Stimulated activated CD4-positive, alpha-beta T cell treated with anti-CD3 and anti-CD28 coated beads, Interleukin-2, amount 100 ng/mL, for 48 hours (primary cell): Measurements from ENCODE around the gene CROCC.
"Not testable (repeated sequence)": the region's sequence is repeated elsewhere in the genome, so short reads cannot be mapped to it uniquely, and the experiment has no call there.

ENCODE experiments used
- DNase-seq, 2 donors: peaks; one replicate each; pipeline ENCODE4 v3.0.0-alpha.2; 2020

Gene CROCC

DNA sequence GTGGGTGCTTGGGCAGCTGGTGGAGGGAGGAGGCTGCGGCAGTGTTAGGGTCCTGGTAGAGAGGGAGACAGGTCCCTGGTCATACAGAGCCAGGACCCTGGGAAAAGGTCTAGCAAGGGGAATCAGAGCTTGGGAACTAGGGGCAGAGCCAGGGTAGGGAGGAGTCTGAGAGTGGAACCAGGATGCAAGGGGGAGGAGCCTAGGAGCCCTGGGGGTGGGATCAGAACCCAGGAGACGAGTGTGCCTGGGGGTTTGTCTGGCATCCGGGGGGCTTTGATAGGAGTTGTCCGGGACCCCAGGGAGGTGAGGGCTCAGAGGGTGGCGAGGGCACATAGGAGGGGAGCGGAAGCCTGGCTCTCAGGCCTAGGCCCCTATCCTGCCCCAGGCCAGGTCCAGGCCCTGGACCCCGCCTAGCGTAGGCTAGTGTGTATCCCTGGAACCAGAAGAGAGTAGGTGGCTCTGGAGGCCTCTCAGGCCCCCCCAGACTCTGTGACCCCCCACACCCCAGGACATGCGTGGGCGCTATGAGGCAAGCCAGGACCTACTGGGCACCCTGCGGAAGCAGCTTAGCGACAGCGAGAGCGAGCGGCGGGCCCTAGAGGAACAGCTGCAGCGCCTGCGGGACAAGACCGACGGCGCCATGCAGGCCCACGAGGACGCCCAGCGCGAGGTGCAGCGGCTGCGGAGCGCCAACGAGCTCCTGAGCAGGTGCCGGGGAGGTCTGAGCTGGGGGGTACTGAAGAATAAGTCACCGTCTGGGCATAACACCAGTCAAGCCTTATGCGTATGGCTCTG lies 17.9 kb downstream of the CROCC start:
- DNase-seq, result not testable (repeated sequence)

DNA sequence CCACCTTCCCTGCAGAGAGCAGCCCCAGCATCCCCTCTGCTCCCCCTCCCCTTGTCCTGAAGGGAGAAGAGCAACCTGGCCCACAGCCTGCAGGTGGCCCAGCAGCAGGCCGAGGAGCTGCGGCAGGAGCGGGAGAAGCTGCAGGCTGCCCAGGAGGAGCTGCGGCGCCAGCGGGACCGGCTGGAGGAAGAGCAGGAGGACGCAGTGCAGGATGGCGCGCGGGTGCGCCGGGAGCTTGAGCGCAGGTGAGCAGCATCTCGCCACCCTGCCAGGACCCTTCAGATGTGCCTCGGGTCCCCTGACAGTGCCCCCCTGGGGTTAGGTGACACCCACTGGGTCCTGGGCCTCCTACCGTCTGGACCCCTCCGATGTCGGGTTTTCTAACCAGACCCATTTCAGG lies 22.3 kb downstream of the CROCC start:
- DNase-seq, result no peak

- DNase-seq, result not testable (repeated sequence)
Observed at GRCh38 chr1:16945512-16945911, 23.8 kb downstream of the CROCC start.

DNA sequence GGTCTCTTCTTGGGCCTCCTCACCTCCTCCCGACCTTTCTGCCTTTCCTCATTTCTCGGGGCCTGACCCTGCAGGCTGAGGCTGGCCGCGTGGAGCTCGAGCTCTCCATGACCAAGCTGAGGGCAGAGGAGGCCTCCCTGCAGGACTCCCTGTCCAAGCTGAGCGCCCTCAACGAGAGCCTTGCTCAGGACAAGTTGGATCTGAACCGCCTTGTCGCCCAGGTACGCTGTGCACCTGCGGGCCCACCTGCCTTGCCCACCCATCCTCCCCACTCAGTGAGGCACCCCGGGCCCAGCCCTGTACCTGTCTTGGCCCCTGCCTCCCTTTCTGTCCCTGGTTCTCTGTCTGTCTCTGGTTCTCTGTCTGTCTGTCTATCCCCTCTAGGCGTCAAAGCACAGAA lies 24.5 kb downstream of the CROCC start:
- not testable (repeated sequence) for DNase-seq

DNA sequence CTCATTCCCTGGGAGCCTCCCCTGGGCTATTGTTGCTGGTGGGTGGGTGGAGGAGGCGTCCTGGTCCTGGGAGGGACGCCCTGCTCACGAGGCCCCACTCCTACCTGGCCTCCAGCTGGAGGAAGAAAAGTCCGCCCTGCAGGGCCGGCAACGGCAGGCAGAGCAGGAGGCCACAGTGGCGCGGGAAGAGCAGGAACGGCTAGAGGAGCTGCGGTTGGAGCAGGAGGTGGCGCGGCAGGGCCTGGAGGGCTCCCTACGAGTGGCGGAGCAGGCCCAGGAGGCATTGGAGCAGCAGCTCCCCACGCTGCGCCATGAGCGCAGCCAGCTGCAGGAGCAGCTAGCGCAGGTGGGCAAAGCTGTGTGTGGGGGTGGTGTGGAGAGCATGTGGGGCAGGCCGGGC lies 24.9 kb downstream of the CROCC start:
- DNase-seq, result no peak

GRCh38 chr1:16948282-16948891 lies 26.7 kb downstream of the CROCC start:
- DNase-seq, result not testable (repeated sequence)

GRCh38 chr1:16949026-16949425 lies 27.3 kb downstream of the CROCC start:
- DNase-seq, result not testable (repeated sequence)

- DNase-seq, result not testable (repeated sequence)
Observed at GRCh38 chr1:16952376-16952775, 30.6 kb downstream of the CROCC start.

DNA sequence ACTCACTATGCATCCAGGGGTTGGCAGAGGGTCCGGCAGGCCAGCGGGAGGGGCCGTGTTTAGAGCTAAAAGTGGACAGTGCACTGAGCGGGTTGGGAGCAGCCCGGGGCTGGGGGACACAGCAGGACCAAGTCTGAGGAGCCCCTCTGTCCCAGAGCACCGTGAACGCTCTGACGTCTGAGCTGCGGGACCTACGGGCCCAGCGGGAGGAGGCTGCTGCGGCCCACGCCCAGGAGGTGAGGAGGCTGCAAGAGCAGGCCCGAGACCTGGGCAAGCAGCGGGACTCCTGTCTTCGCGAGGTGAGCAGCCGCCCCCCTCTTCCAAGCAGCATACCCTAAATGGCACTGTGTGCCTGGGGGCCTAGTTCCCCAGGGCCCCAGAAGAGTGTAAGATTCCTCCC lies 32.8 kb downstream of the CROCC start:
- no peak for DNase-seq

- no peak for DNase-seq
Observed at GRCh38 chr1:16955186-16955585, 33.5 kb downstream of the CROCC start.

GRCh38 chr1:16956775-16957174 lies 35.0 kb downstream of the CROCC start:
- DNase-seq, result no peak

DNA sequence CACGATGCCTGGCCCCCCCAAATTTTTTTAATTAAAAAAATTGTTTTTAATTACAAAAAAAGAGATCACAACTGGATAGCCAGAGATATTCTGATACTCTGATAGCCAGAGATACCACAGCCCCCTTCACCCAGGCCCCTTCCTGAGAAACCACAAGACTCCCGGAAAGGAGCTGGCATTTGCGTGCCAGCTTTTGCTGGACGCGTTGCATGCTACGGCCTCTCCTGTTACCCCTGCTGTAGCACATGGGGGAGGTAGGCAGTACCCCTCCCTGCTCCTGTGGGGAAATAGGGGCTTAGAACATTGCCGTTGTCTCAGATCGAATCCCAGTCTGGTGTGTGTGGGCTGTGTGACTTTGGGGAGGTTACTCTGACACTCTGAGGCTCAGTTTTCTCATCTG lies 36.0 kb downstream of the CROCC start:
- no peak for DNase-seq

GRCh38 chr1:16958475-16958874 lies 36.7 kb downstream of the CROCC start:
- DNase-seq, result no peak

DNA sequence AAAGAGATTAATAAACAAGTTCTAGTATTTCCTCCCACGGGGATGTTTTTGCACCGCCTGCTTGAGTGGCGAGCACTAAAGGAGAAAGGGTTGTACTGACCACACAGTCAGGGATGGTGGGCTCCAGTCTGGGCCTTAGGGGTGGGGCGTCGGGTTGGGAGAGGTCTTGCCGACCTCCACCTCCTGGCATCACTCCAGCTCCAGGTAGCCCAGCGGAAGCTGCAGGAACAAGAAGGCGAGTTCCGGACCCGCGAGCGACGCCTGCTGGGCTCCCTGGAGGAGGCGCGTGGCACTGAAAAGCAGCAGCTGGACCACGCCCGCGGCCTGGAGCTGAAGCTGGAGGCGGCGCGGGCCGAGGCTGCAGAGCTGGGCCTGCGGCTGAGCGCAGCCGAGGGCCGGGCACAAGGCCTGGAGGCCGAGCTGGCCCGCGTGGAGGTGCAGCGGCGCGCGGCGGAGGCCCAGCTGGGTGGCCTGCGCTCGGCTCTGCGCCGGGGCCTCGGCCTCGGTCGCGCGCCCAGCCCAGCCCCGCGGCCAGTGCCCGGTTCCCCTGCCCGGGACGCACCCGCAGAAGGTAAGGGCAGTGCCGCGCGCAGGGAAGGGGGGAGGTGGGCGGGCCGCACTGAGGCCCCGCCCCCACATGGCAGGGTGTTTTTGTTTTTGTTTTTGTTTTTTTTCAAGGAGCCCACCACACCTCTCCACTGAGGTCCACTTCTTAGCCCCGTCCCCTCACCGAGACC lies 39.0 kb downstream of the CROCC start:
- DNase-seq, result peak; percentile 84 to 85

GRCh38 chr1:16961297-16962133 lies 39.8 kb downstream of the CROCC start:
- DNase-seq, result no peak

DNA sequence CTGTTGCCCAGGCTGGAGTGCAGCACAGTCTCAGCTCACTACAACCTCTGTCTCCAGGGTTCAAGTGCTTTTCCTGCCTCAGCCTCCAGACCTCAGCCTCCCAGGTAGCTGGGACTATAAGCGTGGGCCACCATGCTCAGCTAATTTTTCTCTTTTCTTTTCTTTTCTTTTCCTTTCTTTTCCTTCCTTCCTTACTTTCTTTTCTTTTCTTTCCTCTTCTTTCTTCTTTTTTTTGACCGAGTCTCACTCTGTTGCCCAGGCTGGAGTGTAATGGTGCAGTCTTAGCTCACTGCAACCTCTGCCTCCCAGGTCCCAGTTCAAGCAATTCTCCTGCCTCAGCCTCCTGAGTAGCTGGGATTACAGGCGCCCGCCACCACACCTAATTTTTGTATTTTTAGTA lies 42.4 kb downstream of the CROCC start:
- not testable (repeated sequence) for DNase-seq

GRCh38 chr1:16965486-16966067 lies 43.8 kb downstream of the CROCC start:
- no peak for DNase-seq

- DNase-seq, result no peak
Observed at GRCh38 chr1:16966282-16966681, 44.6 kb downstream of the CROCC start.

DNA sequence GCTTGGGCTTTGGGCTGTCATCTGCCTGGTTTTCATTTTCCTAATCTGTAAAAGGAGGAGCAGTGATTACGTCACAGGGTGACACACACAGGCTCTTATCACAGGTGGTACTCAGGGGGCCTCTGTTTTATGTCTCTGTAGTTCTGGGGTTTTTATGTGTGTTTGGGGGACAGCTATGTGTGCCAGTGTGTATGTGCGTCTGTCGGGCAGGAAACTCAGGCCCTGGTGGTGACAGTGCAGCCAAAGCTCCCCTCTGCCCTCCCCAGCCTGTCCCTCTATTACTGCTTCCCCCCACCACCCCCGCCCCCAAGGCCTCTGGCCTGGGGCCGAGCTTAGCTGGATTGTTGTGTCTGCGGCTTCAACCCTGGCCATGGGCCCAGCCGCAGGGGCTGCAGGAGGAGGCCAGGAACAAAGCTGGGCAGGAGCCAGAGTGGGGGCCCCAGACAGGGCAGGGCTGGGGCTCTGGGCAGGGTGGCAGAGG lies 45.4 kb downstream of the CROCC start:
- no peak for DNase-seq

DNA sequence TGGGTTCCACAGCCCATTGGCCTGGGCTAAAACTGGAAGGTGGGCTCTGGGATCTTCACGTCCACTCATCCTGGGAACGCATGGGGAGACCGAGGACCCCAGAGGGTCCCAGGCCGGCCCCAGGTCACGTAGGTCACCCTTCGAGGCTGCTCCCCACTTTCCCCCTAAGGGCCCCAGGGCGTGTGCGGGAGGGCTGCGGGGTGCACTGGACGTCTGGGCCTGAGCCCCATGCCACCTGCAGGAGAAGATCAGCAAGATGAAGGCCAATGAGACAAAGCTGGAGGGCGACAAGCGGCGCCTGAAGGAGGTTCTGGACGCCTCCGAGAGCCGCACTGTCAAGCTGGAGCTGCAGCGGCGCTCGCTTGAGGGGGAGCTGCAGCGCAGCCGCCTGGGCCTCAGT lies 46.2 kb downstream of the CROCC start:
- no peak for DNase-seq

DNA sequence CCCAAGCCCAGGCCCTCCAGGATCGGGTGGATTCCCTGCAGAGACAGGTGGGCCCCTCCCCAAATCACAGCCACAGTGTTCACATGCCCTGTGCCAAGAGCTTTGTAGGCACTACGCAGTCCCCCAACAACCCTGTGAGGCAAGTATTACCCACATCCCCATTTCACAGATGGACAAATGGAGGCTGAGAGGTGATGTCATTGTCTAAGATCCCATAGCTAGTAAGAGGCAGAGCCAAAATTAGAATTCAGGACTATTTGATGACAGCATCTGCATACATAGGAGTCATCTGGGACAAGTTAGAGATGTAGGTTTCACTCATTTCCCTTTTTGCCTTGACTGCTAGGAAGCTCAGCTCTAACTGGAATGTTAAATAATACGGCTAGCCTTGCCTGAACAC lies 46.6 kb downstream of the CROCC start:
- no peak for DNase-seq

GRCh38 chr1:16969057-16969611 lies 47.4 kb downstream of the CROCC start:
- DNase-seq, result no peak
